HepG2 (cell line): ENCODE results near the gene THADA. TPM values are rescaled to one million over a fixed set of nuclear protein-coding genes. Genes with fewer than 3 reads are reported as not detected.
A peak's percentile ranks its signal among the peaks of the same experiment; 100 is the strongest.

ENCODE experiments used
- BRD4 ChIP-seq: sonication (generic); formaldehyde crosslinking; IDR thresholded peaks from 2 replicates; pipeline ENCODE4 v1.4.0; 2020; ENCODE audit warnings: missing genetic modification reagents
- CAMTA2 ChIP-seq: sonication (generic); formaldehyde crosslinking; IDR thresholded peaks from 2 replicates; pipeline ENCODE4 v1.4.0; 2020; ENCODE audit warnings: mild to moderate bottlenecking, missing genetic modification reagents, borderline replicate concordance
- CBX1 ChIP-seq: IDR thresholded peaks from one replicate; pipeline ENCODE4 v1.6.1; 2016; ENCODE audit warnings: antibody characterized with exemption, low read depth
- DR1 ChIP-seq: sonication (generic); formaldehyde crosslinking; IDR thresholded peaks from 2 replicates; pipeline ENCODE4 v1.8.0; 2021; ENCODE audit warnings: mild to moderate bottlenecking, missing genetic modification reagents, inconsistent platforms
- ELF1 ChIP-seq: sonication (generic); formaldehyde crosslinking; IDR thresholded peaks from 2 replicates; pipeline ENCODE4 v1.4.0; 2020; ENCODE audit warnings: missing genetic modification reagents
- FOXA3 ChIP-seq: IDR thresholded peaks from 2 replicates; pipeline ENCODE4 v1.6.1; 2016; ENCODE audit warnings: missing genetic modification reagents, missing compliant biosample characterization
- FOXJ3 ChIP-seq: sonication (generic); formaldehyde crosslinking; IDR thresholded peaks from 2 replicates; pipeline ENCODE4 v1.4.0; 2020; ENCODE audit warnings: missing genetic modification reagents, mild to moderate bottlenecking, borderline replicate concordance
- GZF1 ChIP-seq: sonication (generic); formaldehyde crosslinking; IDR thresholded peaks from 2 replicates; pipeline ENCODE4 v1.5.1; 2020; ENCODE audit warnings: mild to moderate bottlenecking, missing genetic modification reagents
- NCOA2 ChIP-seq: sonication (generic); formaldehyde crosslinking; IDR thresholded peaks from 2 replicates; pipeline ENCODE4 v1.8.0; 2022; ENCODE audit warnings: inconsistent platforms
- NFE2L1 ChIP-seq: sonication (generic); formaldehyde crosslinking; IDR thresholded peaks from 2 replicates; pipeline ENCODE4 v1.4.0; 2020; ENCODE audit warnings: missing genetic modification reagents, mild to moderate bottlenecking, borderline replicate concordance
- PLSCR1 ChIP-seq: sonication (generic); formaldehyde crosslinking; IDR thresholded peaks from 2 replicates; pipeline ENCODE4 v1.5.0; 2020; ENCODE audit warnings: missing genetic modification reagents, mild to moderate bottlenecking, borderline replicate concordance
- ZEB1 ChIP-seq: IDR thresholded peaks from 2 replicates; pipeline ENCODE4 v1.6.1; 2012; ENCODE audit warnings: mild to moderate bottlenecking, low read depth, inconsistent platforms; ENCODE audit not compliant: insufficient replicate concordance
- ZNF335 ChIP-seq: sonication (generic); formaldehyde crosslinking; IDR thresholded peaks from 2 replicates; pipeline ENCODE4 v1.4.0; 2020; ENCODE audit warnings: missing genetic modification reagents
- ZNF574 ChIP-seq: sonication (generic); formaldehyde crosslinking; IDR thresholded peaks from 2 replicates; pipeline ENCODE4 v1.4.0; 2020; ENCODE audit warnings: missing genetic modification reagents
- ZNF746 ChIP-seq: sonication (generic); formaldehyde crosslinking; IDR thresholded peaks from 2 replicates; pipeline ENCODE4 v1.8.0; 2022; ENCODE audit warnings: mild to moderate bottlenecking, missing genetic modification reagents
- polyA plus RNA-seq, 8 experiments: library from polyadenylated mRNA; depleted of rRNA in 3 of 8; stranded (reverse) in 7 of 8; unstranded in 1 of 8; fragments of >200 nt; fragmentation: Illumina TruSeq in 4 of 8; extraction: Trizol in 4 of 8; gene quantifications; 2 replicates each; pipeline versions ENCODE4 v1.2.1 to v1.2.3, GENCODE V29; 2011 to 2016; ENCODE audit warnings: low read depth in 4 of 8, missing spikeins in 1 of 8, mixed read lengths in 1 of 8; ENCODE audit not compliant: insufficient read depth in 1 of 8
- total RNA-seq, 5 experiments: library from RNA; depleted of rRNA; stranded (reverse); fragments of >200 nt; fragmentation: Illumina TruSeq; extraction: Trizol; gene quantifications; 2 replicates each; pipeline ENCODE4 v1.2.3, GENCODE V29; 2016; ENCODE audit warnings: low read depth in 1 of 5
- TF ChIP-seq, protein P1 (sequence below): sonication (generic); formaldehyde crosslinking; IDR thresholded peaks from 2 replicates; pipeline ENCODE4 v1.4.0; 2020; ENCODE audit warnings: missing genetic modification reagents, mild to moderate bottlenecking, borderline replicate concordance
- TF ChIP-seq, protein P2 (sequence below): sonication (generic); formaldehyde crosslinking; IDR thresholded peaks from 2 replicates; pipeline ENCODE4 v1.8.0; 2022; ENCODE audit warnings: mild to moderate bottlenecking, missing genetic modification reagents

THADA gene
- total and polyA plus RNA-seq, 2 of the 13 experiments (the other 11 are each of a cell fraction or from before 2014, with no cell fraction given), result 12.7 to 21.7 TPM

- TF ChIP-seq ELF1 (CRISPR knock-in tag) (0 out of 2 replicates have a peak, but pooled peaks have one; percentile 29), FOXA3 (CRISPR knock-in tag) (peak; percentile 97), ZNF335 (CRISPR knock-in tag) (peak; percentile 74), DR1 (peak; percentile 48; the same call in 1 of the 2 replicates), NFE2L1 (no peak), NCOA2 (peak; percentile 72), CAMTA2 (CRISPR knock-in tag) (0 out of 2 replicates have a peak, but pooled peaks have one; percentile 90), GZF1 (CRISPR knock-in tag) (peak; percentile 74; the same call in 1 of the 2 replicates), BRD4 (CRISPR knock-in tag) (peak; percentile 94), ZNF746 (CRISPR knock-in tag) (peak; percentile 91), PLSCR1 (no peak), ZNF574 (peak; percentile 84), ZEB1 (peak; percentile 61), CBX1 (peak; percentile 78), FOXJ3 (CRISPR knock-in tag) (peak; percentile 85)
- TF ChIP-seq, protein P1, sequence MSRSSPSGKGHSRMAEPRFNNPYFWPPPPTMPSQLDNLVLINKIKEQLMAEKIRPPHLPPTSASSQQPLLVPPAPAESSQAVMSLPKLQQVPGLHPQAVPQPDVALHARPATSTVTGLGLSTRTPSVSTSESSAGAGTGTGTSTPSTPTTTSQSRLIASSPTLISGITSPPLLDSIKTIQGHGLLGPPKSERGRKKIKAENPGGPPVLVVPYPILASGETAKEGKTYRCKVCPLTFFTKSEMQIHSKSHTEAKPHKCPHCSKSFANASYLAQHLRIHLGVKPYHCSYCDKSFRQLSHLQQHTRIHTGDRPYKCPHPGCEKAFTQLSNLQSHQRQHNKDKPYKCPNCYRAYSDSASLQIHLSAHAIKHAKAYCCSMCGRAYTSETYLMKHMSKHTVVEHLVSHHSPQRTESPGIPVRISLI (CRISPR knock-in tag), result 0 out of 2 replicates have a peak, but pooled peaks have one; percentile 51
- TF ChIP-seq, protein P2, sequence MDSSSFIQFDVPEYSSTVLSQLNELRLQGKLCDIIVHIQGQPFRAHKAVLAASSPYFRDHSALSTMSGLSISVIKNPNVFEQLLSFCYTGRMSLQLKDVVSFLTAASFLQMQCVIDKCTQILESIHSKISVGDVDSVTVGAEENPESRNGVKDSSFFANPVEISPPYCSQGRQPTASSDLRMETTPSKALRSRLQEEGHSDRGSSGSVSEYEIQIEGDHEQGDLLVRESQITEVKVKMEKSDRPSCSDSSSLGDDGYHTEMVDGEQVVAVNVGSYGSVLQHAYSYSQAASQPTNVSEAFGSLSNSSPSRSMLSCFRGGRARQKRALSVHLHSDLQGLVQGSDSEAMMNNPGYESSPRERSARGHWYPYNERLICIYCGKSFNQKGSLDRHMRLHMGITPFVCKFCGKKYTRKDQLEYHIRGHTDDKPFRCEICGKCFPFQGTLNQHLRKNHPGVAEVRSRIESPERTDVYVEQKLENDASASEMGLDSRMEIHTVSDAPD, result peak; percentile 32; the same call in 1 of the 2 replicates
Observed at GRCh38 chr2:43210467-43211303, 385.2 kb downstream of the THADA start (continued).
